WTC11 (cell line): ENCODE measurements around the gene CCDC69. TPM values are rescaled to one million over a fixed set of nuclear protein-coding genes. Genes with fewer than 3 reads are reported as not detected.

ENCODE experiments used
- ATAC-seq: fragments of 200-7000 bp; cut with Tn5 transposase; 2 replicates; pipeline ENCODE4 v1.10.0; 2021; ENCODE audit warnings: mild to moderate bottlenecking, moderate library complexity
- CTCF ChIA-PET: fragments of 300-600 bp; sonication (Branson Sonifier 250); formaldehyde crosslinking; loops from one replicate; lab custom pipeline; 2021; ENCODE audit warnings: antibody characterized with exemption; lab: Charles Lee
- POLR2A ChIA-PET: fragments of 350-600 bp; sonication (Branson Sonifier 250); formaldehyde crosslinking; loops from one replicate; lab custom pipeline; 2021; ENCODE audit warnings: antibody characterized with exemption; lab: Charles Lee
- DNase-seq: peaks from one replicate; pipeline ENCODE4 v3.0.0; 2021; ENCODE audit warnings: low spot score
- H3K27ac Mint-ChIP-seq: 2 replicates; pipeline ENCODE4 v1.8.0; 2021; ENCODE audit warnings: mixed read lengths
- H3K27me3 Mint-ChIP-seq: 2 replicates; pipeline ENCODE4 v1.8.0; 2021; ENCODE audit warnings: low read depth, mild to moderate bottlenecking, moderate library complexity, mixed read lengths
- H3K36me3 Mint-ChIP-seq: 2 replicates; pipeline ENCODE4 v1.8.0; 2021; ENCODE audit warnings: mixed read lengths
- H3K4me1 Mint-ChIP-seq: 2 replicates; pipeline ENCODE4 v1.8.0; 2022; ENCODE audit warnings: mixed read lengths
- H3K4me3 Mint-ChIP-seq: 2 replicates; pipeline ENCODE4 v1.8.0; 2021; ENCODE audit warnings: mild to moderate bottlenecking, moderate library complexity, mixed read lengths
- H3K9me3 Mint-ChIP-seq: 2 replicates; pipeline ENCODE4 v1.8.0; 2021; ENCODE audit warnings: mixed read lengths
- AFF4 ChIP-seq: sonication (generic); formaldehyde crosslinking; IDR thresholded peaks from 2 replicates; pipeline ENCODE4 v1.8.1; 2023; ENCODE audit warnings: mild to moderate bottlenecking, missing genetic modification reagents, borderline replicate concordance
- ATF2 ChIP-seq: sonication (generic); formaldehyde crosslinking; IDR thresholded peaks from 2 replicates; pipeline ENCODE4 v1.8.1; 2022; ENCODE audit warnings: low read depth, missing genetic modification reagents, borderline replicate concordance
- CREM ChIP-seq: sonication (generic); formaldehyde crosslinking; IDR thresholded peaks from 2 replicates; pipeline ENCODE4 v1.8.1; 2022; ENCODE audit warnings: mild to moderate bottlenecking, missing genetic modification reagents, moderate library complexity
- FOXJ3 ChIP-seq: sonication (generic); formaldehyde crosslinking; IDR thresholded peaks from 2 replicates; pipeline ENCODE4 v1.9.0; 2021; ENCODE audit warnings: missing genetic modification reagents, mild to moderate bottlenecking, borderline replicate concordance
- FOXP1 ChIP-seq: sonication (generic); formaldehyde crosslinking; IDR thresholded peaks from 2 replicates; pipeline ENCODE4 v1.8.0; 2022; ENCODE audit warnings: missing genetic modification reagents, mild to moderate bottlenecking, moderate library complexity, borderline replicate concordance
- MYBL2 ChIP-seq: sonication (generic); formaldehyde crosslinking; IDR thresholded peaks from 2 replicates; pipeline ENCODE4 v1.8.1; 2023; ENCODE audit warnings: mild to moderate bottlenecking, moderate library complexity, missing genetic modification reagents
- NR2C2 ChIP-seq: sonication (generic); formaldehyde crosslinking; IDR thresholded peaks from 2 replicates; pipeline ENCODE4 v1.8.0; 2022; ENCODE audit warnings: mild to moderate bottlenecking, missing genetic modification reagents
- NR3C1 ChIP-seq: sonication (generic); formaldehyde crosslinking; conservative IDR thresholded peaks from 2 replicates; pipeline ENCODE4 v1.8.1; 2023; ENCODE audit warnings: low read depth, mild to moderate bottlenecking, missing genetic modification reagents
- SMAD4 ChIP-seq: sonication (generic); formaldehyde crosslinking; IDR thresholded peaks from 2 replicates; pipeline ENCODE4 v1.8.0; 2022; ENCODE audit warnings: mild to moderate bottlenecking, missing genetic modification reagents
- TEAD4 ChIP-seq: sonication (generic); formaldehyde crosslinking; IDR thresholded peaks from 2 replicates; pipeline ENCODE4 v1.8.0; 2022; ENCODE audit warnings: mild to moderate bottlenecking, missing genetic modification reagents
- ZNF138 ChIP-seq: sonication (generic); formaldehyde crosslinking; conservative IDR thresholded peaks from 2 replicates; pipeline ENCODE4 v1.8.1; 2022; ENCODE audit warnings: mild to moderate bottlenecking, moderate library complexity, missing genetic modification reagents
- ZNF232 ChIP-seq: sonication (generic); formaldehyde crosslinking; IDR thresholded peaks from 2 replicates; pipeline ENCODE4 v1.8.0; 2022; ENCODE audit warnings: mild to moderate bottlenecking, missing genetic modification reagents
- ZNF396 ChIP-seq: fragments of 250-450 bp; sonication (Bioruptor Pico); IDR thresholded peaks from 2 replicates; pipeline ENCODE4 v1.8.0; 2021; ENCODE audit warnings: mild to moderate bottlenecking, moderate library complexity, borderline replicate concordance
- ZNF416 ChIP-seq: fragments of 250-450 bp; sonication (Bioruptor Pico); IDR thresholded peaks from 2 replicates; pipeline ENCODE4 v1.9.0; 2021; ENCODE audit warnings: mild to moderate bottlenecking, inconsistent platforms
- total RNA-seq: library from RNA; stranded (reverse); gene quantifications from 3 replicates; pipeline ENCODE4 v1.2.3, GENCODE V29; 2021
- TF ChIP-seq, protein P1 (sequence below): sonication (generic); formaldehyde crosslinking; IDR thresholded peaks from 2 replicates; pipeline ENCODE4 v1.8.1; 2022; ENCODE audit warnings: low read depth, mild to moderate bottlenecking, moderate library complexity, missing genetic modification reagents, borderline replicate concordance
- TF ChIP-seq, protein P2 (sequence below): sonication (generic); formaldehyde crosslinking; IDR thresholded peaks from 2 replicates; pipeline ENCODE4 v1.8.0; 2023; ENCODE audit warnings: missing genetic modification reagents
- TF ChIP-seq, protein P3 (sequence below): sonication (generic); formaldehyde crosslinking; IDR thresholded peaks from 2 replicates; pipeline ENCODE4 v1.8.1; 2022; ENCODE audit warnings: missing genetic modification reagents, borderline replicate concordance

CCDC69 gene
- total RNA-seq, 1 experiment from 2014 or later = 12.4 TPM

DNA sequence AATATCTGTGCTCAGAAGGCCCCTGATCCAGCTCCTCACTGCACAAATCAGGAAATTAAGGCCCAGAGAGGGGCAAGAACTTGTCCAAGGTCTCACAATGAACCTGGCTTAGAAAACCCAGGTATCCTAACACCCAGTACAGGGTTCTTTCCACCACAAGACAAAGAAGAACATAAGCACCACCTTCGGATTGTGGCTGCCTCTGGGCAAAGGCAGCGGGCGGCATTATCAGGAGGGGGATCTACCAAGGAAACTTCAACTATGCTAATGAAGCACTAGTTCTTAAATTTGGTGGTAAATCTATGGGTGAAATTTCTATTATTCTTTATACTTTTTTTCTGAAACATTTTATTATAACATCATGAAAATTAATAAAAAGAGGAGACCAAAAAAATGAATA lies 84.2 kb downstream of the CCDC69 start:
- CTCF ChIA-PET = interaction anchor here (1.0 to 1.3 kb wide), 2 partner anchors 13 to 92 kb away, joined by 3 read pairs; no protein-coding TSS in a partner anchor
- POLR2A ChIA-PET = no interaction called here

More for the DNA sequence above, 84.2 kb downstream of the CCDC69 start:
- no peak overlapping the region for H3K27ac Mint-ChIP-seq
- H3K4me3 Mint-ChIP-seq = no peak overlapping the region
- TF ChIP-seq ZNF138 (CRISPR knock-in tag) = no peak
- TF ChIP-seq, protein P1, sequence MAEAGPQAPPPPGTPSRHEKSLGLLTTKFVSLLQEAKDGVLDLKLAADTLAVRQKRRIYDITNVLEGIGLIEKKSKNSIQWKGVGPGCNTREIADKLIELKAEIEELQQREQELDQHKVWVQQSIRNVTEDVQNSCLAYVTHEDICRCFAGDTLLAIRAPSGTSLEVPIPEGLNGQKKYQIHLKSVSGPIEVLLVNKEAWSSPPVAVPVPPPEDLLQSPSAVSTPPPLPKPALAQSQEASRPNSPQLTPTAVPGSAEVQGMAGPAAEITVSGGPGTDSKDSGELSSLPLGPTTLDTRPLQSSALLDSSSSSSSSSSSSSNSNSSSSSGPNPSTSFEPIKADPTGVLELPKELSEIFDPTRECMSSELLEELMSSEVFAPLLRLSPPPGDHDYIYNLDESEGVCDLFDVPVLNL = no peak
- TF ChIP-seq, protein P2, sequence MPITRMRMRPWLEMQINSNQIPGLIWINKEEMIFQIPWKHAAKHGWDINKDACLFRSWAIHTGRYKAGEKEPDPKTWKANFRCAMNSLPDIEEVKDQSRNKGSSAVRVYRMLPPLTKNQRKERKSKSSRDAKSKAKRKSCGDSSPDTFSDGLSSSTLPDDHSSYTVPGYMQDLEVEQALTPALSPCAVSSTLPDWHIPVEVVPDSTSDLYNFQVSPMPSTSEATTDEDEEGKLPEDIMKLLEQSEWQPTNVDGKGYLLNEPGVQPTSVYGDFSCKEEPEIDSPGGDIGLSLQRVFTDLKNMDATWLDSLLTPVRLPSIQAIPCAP (CRISPR knock-in tag) = no peak
- TF ChIP-seq AFF4 (CRISPR knock-in tag) = no peak
- TF ChIP-seq ZNF232 (CRISPR knock-in tag) = no peak
- no peak for TF ChIP-seq MYBL2 (CRISPR knock-in tag)
- TF ChIP-seq ZNF396 (CRISPR knock-in tag) = no peak
- TF ChIP-seq, protein P3, sequence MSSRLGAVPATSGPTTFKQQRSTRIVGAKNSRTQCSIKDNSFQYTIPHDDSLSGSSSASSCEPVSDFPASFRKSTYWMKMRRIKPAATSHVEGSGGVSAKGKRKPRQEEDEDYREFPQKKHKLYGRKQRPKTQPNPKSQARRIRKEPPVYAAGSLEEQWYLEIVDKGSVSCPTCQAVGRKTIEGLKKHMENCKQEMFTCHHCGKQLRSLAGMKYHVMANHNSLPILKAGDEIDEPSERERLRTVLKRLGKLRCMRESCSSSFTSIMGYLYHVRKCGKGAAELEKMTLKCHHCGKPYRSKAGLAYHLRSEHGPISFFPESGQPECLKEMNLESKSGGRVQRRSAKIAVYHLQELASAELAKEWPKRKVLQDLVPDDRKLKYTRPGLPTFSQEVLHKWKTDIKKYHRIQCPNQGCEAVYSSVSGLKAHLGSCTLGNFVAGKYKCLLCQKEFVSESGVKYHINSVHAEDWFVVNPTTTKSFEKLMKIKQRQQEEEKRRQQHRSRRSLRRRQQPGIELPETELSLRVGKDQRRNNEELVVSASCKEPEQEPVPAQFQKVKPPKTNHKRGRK (CRISPR knock-in tag) = no peak
- no peak for TF ChIP-seq FOXJ3
- TF ChIP-seq TEAD4 (CRISPR knock-in tag) = no peak
- TF ChIP-seq NR2C2 (CRISPR knock-in tag) = no peak
- TF ChIP-seq SMAD4 (CRISPR knock-in tag) = no peak
- no peak for TF ChIP-seq CREM (CRISPR knock-in tag)
- TF ChIP-seq FOXP1 (CRISPR knock-in tag) = no peak
- TF ChIP-seq ZNF416 (CRISPR knock-in tag) = no peak
- no peak for TF ChIP-seq ATF2 (CRISPR knock-in tag)
- no peak for TF ChIP-seq NR3C1 (CRISPR knock-in tag)
- ATAC-seq = no peak
- H3K27me3 Mint-ChIP-seq = no peaks in the 10 kb centered on the region
- H3K4me1 Mint-ChIP-seq = peaks cover 18% of the 10 kb centered on the region
- H3K36me3 Mint-ChIP-seq = peaks cover 23% of the 10 kb centered on the region
- no peak for DNase-seq
- no peaks in the 10 kb centered on the region for H3K9me3 Mint-ChIP-seq
